ENCODE results near the gene SMAD9. TPM values are rescaled to one million over a fixed set of nuclear protein-coding genes. Genes with fewer than 3 reads are reported as not detected.
A peak's percentile ranks its signal among the peaks of the same experiment; 100 is the strongest.

The SMAD9 gene
- total RNA-seq, 1 experiment from 2014 or later, result 1.1 TPM

- Histone ChIP-seq H3K14ac (ENCODE audit: insufficient read depth, low read length) (no peak overlapping the region), H4K8ac (replicated peaks; ENCODE audit: insufficient read length, low read depth, low read length) (no peak overlapping the region), H2BK12ac (ENCODE audit: insufficient read length, low read depth, low read length) (no peak overlapping the region), H3K18ac (ENCODE audit: insufficient read length, low read depth, low read length) (no peak overlapping the region), H2BK20ac (ENCODE audit: low read depth, low read length, poor library complexity, severe bottlenecking) (no peak overlapping the region), H4K5ac (ENCODE audit: insufficient read length, low read depth, low read length) (no peak overlapping the region), H3K4me2 (ENCODE audit: insufficient read depth, insufficient read length, low read length) (no peak overlapping the region), H3K79me1 (ENCODE audit: insufficient read depth, low read depth, low read length, poor library complexity, severe bottlenecking) (no peaks in the 10 kb centered on the region), H3K9ac (ENCODE audit: extremely low read depth, insufficient read length, low read length) (no peak overlapping the region), H3T11ph (ENCODE audit: low read length) (no peak overlapping the region), H3K4me1 (ENCODE audit: insufficient read depth, low read length) (peaks cover 5% of the 10 kb centered on the region; the same call in 1 of the 2 replicates), H3K56ac (ENCODE audit: insufficient read length, low read depth, low read length) (no peak overlapping the region), H3K23me2 (ENCODE audit: insufficient read length, low read depth, low read length, poor library complexity, severe bottlenecking) (no peaks in the 10 kb centered on the region), H2BK120ac (ENCODE audit: low read depth, low read length, poor library complexity, severe bottlenecking) (no peak overlapping the region), H2AFZ (ENCODE audit: low read length) (no peak overlapping the region), H3K27me3 (ENCODE audit: insufficient read depth, low read length) (no peaks in the 10 kb centered on the region), H3K4ac (ENCODE audit: low read depth, low read length) (no peak overlapping the region), H2BK15ac (ENCODE audit: low read depth, low read length) (no peak overlapping the region), H3K27ac (ENCODE audit: insufficient read length, low read depth, low read length) (no peak overlapping the region), H3K79me2 (ENCODE audit: insufficient read depth, low read length) (no peaks in the 10 kb centered on the region), H3K23ac (ENCODE audit: insufficient read length, low read depth, low read length) (no peak overlapping the region), H4K20me1 (ENCODE audit: control insufficient read depth, insufficient read depth, insufficient read length) (no peaks in the 10 kb centered on the region), H4K91ac (ENCODE audit: insufficient read length, low read depth, low read length) (no peak overlapping the region), H2BK5ac (ENCODE audit: insufficient read length, low read length) (no peak overlapping the region), H2AK5ac (ENCODE audit: insufficient read length, low read length) (no peak overlapping the region), H3K9me3 (ENCODE audit: control insufficient read depth, low read depth, low read length) (no peaks in the 10 kb centered on the region)
- Mint-ChIP-seq H3K9me3 (no peaks in the 10 kb centered on the region), H3K4me3 (no peak overlapping the region), H3K4me1 (peaks cover 17 to 19% of the 10 kb centered on the region in 2 experiments), H3K27ac (peak overlapping the region in 1 of 3 experiments; percentile 30; a peak in 1 of 7 replicates), H3K27me3 (ENCODE audit: low read depth) (no peaks in the 10 kb centered on the region; the same call in 1 of the 2 replicates), H3K36me3 (ENCODE audit: insufficient read depth in 1 of 3, low read depth in 3 of 3) (no peaks in the 10 kb centered on the region)
- WGBS (ENCODE audit: extremely low coverage, insufficient read length, low lambda C conversion rate), result no CpG with 5 or more reads among the region's 1 CpG
- DNase-seq, result no peak
- TF ChIP-seq CTCF (conservative IDR thresholded peaks at IDR 0.05), result no peak
These were observed 49.9 kb downstream of the SMAD9 start for GRCh38 chr13:36870050-36870692.
